ENCODE measurements around the gene GDF10.

The GDF10 gene

GRCh38 chr10:47255033-47255813 lies 44.8 kb upstream of the GDF10 start:
- no peak overlapping the region for H3K4me3 ChIP-seq (ENCODE audit: low read depth, low read length)
- TF ChIP-seq CTCF (IDR thresholded peaks at IDR 0.05; ENCODE audit: low read depth, low read length, missing control alignments): no peak
- DNase-seq (ENCODE audit: low read depth): no peak

DNA sequence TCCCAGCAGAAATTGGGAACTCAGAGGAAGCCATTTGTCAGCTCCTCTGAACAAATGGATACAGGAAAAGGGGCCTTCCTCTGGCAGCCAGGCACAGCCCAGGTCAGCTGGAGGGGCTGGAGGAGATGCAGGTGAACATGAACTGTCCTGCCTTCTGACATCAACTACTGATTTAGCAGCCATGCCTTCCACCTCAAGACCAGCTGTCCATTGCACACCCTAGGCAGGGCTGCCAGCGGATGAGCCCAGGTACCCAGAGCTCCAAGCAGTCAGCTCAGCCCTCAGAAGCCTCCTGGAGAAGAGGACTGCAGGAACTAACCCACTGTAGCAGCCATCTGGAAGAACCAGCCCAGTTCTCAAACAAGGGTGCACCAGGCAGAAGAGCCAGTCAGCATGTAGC lies 44.1 kb upstream of the GDF10 start:
- TF ChIP-seq CTCF (IDR thresholded peaks at IDR 0.05; ENCODE audit: low read depth, low read length, missing control alignments): no peak
- no peak overlapping the region for H3K4me3 ChIP-seq (ENCODE audit: low read depth, low read length)
- no peak for DNase-seq (ENCODE audit: low read depth)

GRCh38 chr10:47256751-47257336 lies 43.2 kb upstream of the GDF10 start:
- TF ChIP-seq CTCF (IDR thresholded peaks at IDR 0.05; ENCODE audit: low read depth, low read length, missing control alignments): no peak
- no peak for DNase-seq (ENCODE audit: low read depth)
- no peak overlapping the region for H3K4me3 ChIP-seq (ENCODE audit: low read depth, low read length)

- no peak for TF ChIP-seq CTCF (IDR thresholded peaks at IDR 0.05; ENCODE audit: low read depth, low read length, missing control alignments)
- DNase-seq (ENCODE audit: low read depth): no peak
- H3K4me3 ChIP-seq (ENCODE audit: low read depth, low read length): no peak overlapping the region
Observed at GRCh38 chr10:47257396-47258120, 42.4 kb upstream of the GDF10 start.

DNA sequence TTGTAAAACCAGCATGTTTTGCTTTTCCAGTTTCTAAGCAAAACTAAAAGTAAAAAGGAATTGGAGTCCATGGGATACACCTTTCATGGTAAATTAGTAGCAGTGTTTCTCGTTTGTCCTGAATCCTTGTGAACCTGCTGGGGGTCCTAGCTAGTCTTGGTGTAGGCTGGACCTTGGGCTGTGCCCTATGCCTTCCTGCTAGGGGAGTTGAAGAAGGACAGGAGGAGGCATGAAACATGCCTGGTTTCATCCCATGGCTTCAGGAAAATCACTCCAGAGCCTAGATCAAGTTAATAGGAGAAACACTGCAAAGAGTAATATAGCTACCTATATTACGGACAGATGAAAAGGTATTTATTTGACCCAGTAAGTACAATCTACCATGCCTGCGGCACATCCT lies 41.1 kb upstream of the GDF10 start:
- H3K4me3 ChIP-seq (ENCODE audit: low read depth, low read length): no peak overlapping the region
- TF ChIP-seq CTCF (IDR thresholded peaks at IDR 0.05; ENCODE audit: low read depth, low read length, missing control alignments): no peak
- DNase-seq (ENCODE audit: low read depth): no peak

GRCh38 chr10:47259466-47259865 lies 40.5 kb upstream of the GDF10 start:
- TF ChIP-seq CTCF (IDR thresholded peaks at IDR 0.05; ENCODE audit: low read depth, low read length, missing control alignments): no peak
- no peak for DNase-seq (ENCODE audit: low read depth)
- H3K4me3 ChIP-seq (ENCODE audit: low read depth, low read length): no peak overlapping the region
